GM19372 (cell line): ENCODE data around the gene KCNMA1.
"Not testable (repeated sequence)": the region's sequence is repeated elsewhere in the genome, so short reads cannot be mapped to it uniquely, and the experiment has no call there.

ENCODE experiments used
- ATAC-seq: cut with Tn5 transposase; IDR thresholded peaks from one replicate; pipeline ENCODE4 v1.9.1; 2021; ENCODE audit warnings: mild to moderate bottlenecking, low read depth, moderate library complexity; ENCODE audit not compliant: unreplicated experiment

Gene KCNMA1

DNA sequence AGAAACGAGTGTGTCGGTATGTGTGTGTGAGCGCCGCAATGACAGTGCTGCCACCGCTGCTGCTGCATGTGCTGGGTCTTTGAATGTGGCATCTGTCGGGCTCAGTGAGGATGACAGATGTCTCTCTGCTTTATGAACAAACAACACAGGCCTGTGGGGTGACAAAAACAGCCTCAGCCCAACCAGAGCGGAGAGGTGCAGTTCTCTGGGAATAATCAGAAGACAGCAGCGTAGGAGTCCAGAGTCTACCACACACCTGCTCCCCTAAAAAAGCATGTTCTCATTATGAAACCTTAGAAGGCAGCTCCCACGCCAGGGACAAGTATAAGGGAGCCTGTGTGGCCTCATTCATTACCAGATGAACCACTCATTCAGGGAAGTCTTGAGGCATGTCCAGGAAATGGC is 278.3 kb downstream of the KCNMA1 start:
- ATAC-seq = no peak

DNA sequence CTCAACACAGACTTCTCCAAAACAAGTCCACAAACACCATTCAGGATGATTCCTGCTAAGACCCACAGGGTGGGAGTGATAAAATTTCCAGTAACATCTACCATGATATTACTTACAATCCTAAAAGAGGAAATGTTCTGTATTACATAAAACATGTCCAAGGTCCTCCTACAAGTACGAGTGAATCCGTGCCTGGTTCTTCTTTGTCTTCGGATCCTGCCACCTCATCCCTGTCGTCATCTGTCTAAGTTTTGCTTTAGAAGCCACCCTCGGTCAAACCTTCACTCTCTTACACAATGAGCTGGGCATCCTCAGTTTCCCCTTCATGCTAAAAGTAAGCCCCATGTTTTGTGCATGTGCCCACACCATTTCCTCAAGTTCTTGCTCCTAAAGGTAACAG is 279.0 kb downstream of the KCNMA1 start:
- no peak for ATAC-seq

DNA sequence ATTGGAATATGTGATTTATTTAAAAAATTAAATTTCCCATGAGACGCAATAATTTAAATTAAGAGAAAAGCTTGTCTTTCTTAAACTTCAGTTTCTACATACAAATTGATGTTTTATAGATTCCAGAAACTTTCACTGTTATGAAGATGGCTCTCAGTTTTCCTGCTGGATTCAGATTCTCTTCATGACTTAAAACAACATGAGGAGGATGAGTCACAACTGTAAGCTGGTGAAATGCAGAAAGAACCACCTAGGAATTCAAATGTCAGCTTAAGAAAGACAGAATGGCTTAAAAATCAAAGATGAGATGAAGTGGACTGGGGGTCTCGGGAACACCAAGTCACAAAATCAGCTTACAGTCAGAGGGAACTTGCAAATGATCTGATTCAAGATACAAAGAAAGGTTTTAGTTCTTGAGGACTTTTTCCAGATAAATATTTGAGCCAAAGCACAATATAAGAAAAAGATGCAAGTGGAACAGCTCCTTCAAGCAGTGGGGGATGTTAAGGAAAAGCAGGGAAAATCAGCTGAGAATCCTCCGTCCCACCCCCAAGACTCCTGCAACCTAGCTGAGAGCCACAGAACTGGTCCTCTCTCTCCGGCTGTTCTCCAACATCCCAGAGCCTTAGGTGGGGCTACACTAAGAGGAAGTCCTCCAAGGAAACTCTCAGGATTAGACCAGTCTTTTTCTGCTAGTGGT is 279.8 kb downstream of the KCNMA1 start:
- no peak for ATAC-seq

DNA sequence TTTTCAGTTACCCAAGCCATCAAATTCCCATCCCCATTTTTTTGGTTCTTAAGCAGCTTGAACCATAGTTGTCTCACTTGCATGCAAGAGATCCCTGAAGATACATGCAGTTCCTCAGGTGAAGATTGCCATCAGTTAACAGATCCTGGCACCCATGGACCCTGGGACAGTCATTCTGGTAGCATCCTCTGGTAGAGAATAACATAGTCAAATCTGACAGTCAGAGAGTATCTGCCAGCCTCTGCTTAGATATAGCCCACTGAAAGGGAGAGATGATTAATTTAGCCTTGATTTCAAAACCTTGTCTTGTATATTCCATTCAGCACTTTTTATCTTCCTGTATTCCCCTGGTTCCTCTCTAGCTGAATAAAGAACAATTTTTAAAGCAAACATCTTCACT is 280.4 kb downstream of the KCNMA1 start:
- ATAC-seq = no peak

DNA sequence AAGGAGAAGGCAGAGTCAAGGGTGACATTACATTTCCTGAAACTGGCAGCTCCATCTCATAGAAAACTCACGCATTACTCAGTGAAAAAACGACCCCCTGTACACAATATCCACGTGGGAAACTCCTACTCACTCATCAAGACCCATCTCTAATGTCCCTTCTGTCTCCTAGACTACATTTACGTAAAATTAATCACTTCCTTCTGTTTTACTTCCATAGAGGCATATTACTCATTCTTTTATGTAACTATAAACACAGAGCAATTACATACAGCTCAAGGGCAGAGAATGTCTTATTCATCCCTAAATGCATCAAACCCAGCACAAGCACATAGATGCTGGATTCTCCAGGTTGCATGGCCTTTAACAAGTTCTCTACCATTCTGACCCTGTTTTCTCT is 281.8 kb downstream of the KCNMA1 start:
- no peak for ATAC-seq

DNA sequence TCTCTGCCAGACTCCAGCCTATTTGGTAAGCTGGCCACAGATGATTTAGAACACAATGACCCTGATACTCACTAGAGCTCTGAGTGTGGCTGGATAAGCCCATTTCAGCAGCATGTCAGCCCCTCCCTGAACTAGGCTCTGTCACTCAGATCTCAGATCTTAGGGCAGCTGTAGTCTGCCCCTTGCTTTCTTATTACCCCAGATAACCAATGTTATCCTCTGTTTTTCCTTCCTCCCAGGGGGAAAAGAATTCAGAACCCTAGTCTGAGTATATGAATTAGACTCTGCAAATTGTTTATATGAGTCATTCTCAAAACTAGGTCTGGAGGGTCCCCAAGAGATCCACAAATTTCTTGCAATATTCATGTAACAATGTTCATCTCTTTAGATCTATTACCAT is 286.2 kb downstream of the KCNMA1 start:
- no peak for ATAC-seq

DNA sequence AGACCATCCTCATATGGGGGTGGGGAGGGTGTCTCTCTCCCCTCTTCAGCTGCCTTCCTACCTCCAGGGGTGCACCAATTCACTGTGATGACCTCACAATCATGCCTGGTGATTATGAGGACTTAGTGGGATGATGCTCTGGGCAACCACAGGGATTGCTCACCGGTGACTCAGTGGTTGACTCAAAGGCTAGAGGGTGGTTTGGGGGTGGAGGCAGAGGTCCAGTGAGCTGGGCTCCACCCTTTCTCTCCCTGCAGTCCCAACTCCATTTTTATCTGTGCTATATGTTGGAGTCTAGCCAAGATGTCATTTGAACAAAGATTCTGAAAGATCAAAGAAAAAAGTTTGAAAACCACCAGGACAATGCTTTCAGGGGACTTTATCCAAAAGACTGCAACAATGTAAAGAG is 286.9 kb downstream of the KCNMA1 start:
- ATAC-seq = no peak

DNA sequence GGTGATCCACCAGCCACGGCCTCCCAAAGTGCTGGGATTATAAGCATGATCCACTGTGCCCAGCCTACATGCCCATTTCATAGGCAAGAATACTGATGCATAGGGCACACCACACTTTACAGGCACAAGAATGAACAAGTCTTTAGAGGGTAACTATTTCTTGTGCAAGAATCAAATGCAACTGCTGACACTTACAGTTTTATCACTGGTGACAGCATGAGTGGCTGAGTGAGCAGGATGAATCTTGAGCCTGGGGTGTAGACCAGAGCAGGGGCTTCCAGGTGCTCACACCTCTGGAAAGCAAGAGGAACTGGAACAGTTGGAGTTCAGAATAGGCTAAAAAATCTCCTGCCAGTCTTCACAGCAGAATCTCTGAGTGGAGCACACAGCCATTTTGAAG is 287.5 kb downstream of the KCNMA1 start:
- ATAC-seq = no peak

DNA sequence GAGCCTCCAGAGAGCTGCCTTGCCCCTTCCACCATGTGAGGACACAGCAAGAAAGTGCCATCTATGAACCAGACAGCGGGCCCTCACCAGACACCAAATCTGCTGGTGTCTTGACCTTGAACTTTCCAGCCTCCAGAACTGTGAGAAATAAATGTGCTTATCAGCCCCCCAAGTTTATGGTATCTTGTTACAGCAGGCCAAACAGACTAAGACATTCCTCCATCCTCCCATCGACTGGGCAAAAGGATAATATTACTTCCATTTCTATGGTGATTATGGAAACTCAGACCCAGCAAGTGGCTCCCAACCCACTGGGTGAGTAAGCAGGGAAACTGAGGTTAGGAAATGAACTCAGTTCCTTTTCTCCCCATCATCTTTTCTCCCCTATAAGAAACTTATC is 288.4 kb downstream of the KCNMA1 start:
- ATAC-seq = no peak

DNA sequence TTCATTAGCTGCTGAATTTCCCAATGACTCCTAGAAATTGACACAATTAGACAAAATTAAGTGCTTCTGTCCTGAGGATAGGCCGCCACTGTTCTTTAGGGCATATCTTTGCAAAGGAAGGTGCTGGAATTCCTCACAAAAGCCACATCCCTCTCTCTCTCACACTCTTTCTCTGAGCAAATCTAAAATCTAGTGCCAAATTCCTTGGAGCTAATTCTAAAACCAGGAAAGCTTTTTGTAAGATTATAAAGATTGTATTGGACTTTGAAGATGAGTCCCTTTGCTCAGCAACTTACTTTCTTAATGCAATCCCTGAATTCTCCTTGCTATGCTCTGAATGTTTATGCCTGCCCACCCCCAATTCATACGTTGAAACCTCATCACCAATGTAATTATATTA is 288.9 kb downstream of the KCNMA1 start:
- no peak for ATAC-seq

DNA sequence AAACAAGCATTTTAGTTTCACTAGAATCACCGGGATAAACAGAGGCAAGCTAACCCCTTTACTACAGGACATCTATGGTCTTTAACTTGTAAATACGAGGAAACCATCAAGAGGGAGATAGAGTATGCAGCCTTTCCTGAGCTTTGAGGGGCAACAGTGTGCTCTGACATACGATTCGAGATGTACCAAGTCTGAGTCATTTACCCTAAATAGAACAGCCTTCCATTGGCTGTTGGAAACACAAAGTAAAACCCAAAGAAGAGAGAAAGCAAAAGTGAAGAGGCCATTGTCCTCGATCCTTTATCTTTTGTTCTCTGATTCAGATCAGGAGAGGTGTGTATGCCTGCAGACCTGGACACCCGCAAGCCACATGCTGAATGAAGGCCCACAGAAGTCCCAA is 289.5 kb downstream of the KCNMA1 start:
- ATAC-seq = no peak

DNA sequence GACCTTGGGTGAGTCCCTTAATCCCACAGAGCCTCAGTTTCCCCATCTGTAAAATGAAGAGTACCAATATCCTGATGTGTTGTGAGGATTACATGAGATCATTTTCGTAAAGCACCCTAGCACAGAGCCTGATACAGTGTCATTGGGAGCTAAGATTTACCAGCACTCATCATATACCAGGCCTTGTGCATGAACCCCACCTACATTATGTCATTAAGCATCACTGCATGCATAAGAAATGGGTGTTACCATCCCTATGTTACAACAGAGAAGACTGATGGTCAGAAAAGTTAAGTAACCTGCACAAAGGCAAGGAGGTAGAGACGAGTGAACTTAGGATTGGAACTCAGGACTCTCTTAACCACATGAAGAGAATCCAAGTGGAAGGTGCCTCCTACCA is 290.6 kb downstream of the KCNMA1 start:
- no peak for ATAC-seq

DNA sequence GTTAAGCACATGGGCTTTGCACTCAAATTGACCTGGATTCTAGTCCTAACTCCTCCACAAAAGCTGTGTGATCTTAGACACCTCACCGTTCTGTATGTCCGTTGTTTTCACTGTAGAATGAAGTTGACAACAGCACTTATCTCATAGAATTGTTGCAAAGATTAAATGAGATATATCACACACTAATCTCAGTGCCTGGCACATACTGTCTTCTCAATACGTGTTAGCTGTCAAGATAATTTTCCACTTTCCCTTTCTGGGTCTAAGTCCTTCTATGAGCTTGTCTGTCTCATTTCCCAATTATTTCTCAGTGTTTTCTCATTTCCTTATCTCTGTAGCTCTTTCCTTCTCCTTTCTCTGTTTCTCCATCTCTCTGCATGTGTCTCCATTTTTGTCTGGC is 296.6 kb downstream of the KCNMA1 start:
- no peak for ATAC-seq

DNA sequence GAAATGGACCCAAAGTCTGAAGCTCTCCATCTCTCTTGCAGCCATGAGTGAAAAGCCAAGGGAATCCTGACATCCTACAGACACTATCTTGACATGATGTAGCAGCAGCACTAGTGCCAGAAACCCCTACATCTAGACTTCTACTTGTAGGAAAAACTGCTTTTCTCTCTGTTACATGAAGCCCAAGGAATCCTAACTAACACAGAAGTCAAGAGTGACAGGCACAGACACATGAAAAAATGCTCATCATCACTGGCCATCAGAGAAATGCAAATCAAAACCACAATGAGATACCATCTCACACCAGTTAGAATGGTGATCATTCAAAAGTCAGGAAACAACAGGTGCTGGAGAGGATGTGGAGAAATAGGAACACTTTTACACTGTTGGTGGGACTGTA is 297.7 kb downstream of the KCNMA1 start:
- ATAC-seq = not testable (repeated sequence)

DNA sequence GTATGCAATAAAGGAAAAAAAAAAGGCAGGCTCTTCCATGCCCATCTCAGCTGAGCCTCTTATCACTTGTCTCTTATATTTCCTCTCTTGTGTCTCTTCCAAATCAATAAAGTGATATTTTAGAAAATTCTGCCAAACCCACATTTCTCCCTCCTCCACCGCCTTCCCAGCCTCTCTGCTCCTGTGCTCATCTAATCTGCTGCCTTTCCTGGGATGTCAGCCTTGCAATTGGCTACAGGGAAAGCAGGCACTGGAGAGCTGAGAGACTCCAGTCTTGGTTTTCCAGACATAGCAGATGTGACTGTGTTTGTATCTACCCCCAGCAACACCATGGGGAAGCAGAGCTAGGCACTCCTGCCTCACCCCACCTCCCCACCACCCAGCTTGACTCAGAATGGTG is 298.4 kb downstream of the KCNMA1 start:
- no peak for ATAC-seq

DNA sequence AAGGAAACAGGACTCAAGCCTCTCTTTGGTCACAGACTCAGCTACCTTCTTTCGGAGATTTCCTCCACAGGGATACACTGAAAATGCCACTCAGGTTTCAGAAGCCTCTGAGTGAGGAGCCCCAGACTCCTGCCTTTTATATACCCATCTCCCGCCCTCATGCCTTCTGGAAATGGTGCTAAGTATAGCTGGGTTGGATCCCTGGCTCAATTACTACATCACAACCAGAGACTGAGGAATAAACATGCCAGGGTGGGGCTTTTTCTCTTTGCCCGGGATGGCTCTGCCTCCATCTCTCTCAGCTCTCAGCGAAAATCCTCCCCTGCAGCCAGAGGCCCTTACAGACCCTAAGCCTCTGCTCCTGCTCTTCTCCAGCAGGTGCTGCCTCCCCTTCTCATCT is 299.5 kb downstream of the KCNMA1 start:
- no peak for ATAC-seq

DNA sequence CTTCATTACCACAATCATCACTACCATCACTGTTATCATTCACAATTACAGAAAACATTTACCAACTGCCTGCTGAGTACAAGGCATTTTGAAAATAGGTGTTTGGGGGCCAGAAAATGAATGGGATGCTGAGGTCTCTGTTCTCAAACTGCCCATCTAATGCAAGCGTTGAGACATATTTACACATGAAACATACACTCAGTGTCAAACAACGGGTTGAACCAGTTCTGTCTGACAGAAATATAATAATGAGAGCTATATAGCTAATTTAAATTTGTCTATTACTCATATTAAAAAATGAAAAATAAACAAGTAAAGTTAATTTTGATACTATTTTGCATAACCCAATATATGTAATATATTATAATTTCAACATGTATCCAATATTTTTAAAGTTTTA is 303.1 kb downstream of the KCNMA1 start:
- ATAC-seq = no peak

DNA sequence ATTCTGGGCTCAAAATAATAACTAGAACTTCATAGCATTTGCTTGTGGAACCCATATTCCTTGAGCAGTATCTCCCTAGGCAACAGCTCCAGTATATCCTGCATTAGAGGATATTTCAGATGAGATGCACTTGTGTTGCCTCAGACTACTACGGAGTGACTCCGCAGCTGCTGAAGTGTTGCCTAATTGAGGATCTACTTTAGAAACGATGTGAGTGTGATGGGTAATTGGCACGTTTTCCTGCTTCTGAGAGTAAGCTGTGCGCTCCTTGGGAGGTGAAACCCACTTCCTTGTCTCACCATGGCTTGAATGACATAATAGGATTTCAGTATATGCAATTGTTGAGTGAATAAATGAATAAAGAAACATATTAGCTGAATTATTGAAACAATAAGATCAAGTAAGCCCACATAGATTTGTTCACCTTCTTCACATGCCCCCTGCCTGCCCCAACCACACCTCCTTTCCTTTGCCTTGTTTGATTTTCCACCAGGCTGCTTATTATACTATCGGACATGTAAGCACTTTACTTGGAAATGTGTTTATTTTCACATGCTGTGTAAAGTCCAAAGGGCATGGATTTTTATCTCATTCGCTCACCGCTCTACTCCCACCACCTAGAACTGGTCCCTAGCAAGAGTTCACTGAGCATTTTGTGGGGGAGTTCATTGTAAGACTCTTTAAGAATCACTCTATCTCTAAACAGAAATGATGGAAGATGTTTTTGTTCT is 303.8 kb downstream of the KCNMA1 start:
- no peak for ATAC-seq

DNA sequence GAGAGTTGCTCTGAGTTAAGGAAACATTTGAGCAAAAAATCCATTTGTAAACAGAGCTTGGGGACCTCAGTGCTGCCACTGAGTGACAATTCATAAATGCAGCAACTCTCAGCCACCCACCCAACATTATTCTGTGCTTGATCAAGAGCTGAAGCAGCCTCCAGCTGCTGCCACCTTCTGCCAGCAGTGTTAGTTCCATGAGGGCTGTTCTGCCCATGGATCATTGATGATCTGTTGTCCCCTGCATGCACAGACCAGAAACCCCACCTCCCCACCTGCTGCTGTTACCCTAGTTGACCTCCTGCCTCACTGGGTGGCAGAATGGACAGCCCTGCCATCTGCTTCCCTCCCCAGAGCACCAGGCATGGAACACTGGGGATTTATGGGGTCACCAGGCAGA is 305.4 kb downstream of the KCNMA1 start:
- no peak for ATAC-seq

DNA sequence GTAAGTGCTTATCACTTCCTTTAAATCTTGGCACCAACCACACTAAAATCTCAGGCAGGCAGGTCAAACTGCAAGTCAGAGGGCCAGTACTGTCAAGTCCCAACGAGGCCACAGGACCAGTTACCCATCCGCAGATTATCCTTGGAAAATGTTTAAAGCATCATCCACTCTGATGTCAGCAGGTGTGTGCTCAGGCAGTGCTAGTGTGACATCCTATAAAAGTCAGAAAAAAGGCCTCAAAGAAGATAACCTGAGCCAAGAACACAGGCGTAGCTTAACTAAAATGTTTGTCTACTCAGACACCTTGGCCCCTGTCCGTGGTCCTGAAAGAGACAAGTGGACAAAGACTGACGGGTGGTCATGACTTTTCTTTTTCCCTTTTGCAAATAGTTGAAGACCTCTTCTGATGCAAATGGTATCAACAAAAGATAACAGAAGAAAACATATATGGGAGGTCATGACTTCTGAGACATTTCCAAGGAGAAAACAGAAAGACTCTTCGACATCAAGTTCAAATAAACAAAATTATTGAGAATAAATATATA is 309.3 kb downstream of the KCNMA1 start:
- ATAC-seq = no peak

DNA sequence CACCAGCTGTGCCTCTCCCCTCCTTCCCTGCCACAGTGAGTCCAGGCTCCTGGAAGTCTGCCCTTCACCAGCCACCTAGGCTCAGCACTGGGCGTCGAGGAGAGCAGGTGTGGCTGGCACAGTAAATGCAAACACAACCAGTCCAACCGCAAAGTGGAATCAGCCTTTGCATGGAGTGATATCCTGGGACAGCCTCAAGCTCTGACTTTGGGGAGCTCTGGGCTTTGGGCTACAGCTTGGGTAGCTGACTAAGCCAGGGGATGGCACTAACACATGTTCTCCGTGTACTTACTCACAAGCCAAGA is 312.4 kb downstream of the KCNMA1 start:
- no peak for ATAC-seq

DNA sequence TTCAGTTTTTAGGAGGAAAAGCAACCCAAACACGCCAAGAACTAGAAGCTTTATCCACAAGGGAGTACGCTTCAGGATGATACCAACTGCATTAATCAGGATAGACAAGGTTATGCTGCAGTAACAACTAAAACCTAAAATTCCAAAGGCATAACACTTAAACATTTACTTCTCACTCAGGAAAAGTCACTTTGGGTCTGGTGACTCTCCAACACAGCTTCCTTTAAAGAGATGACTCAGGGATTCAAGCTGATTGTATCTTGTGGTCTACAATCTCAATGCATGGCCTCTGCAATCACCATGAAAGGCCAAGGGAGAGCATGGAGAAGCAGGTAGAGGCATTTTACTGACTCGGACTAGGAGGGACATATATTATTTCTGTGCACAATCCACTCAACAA is 315.8 kb downstream of the KCNMA1 start:
- no peak for ATAC-seq
